Keratinocyte (primary cell): Measurements from ENCODE around the gene SHROOM3. TPM values are rescaled to one million over a fixed set of nuclear protein-coding genes. Genes with fewer than 3 reads are reported as not detected.

Experiments used
- DNase-seq: peaks from one replicate; pipeline ENCODE4 v3.0.0-alpha.2; 2011; ENCODE audit warnings: low read depth, missing footprints, low spot score
- FAIRE-seq: peaks from 2 replicates; lab custom pipeline; 2011; peaks lifted over from hg19 to GRCh38; lab: Jason Lieb, UNC
- H2AFZ ChIP-seq: 2 replicates; pipeline ENCODE4 v1.6.0; 2012; ENCODE audit warnings: low read length, control low read depth, inconsistent platforms; ENCODE audit not compliant: control insufficient read depth
- H3K27ac ChIP-seq: 2 replicates; pipeline ENCODE4 v1.5.1; 2011; ENCODE audit warnings: low read length; ENCODE audit not compliant: control insufficient read depth, insufficient read depth
- H3K27me3 ChIP-seq: 3 replicates; pipeline ENCODE4 v1.6.0; 2011; ENCODE audit warnings: low read length; ENCODE audit not compliant: control insufficient read depth, insufficient read depth; ENCODE audit errors: extremely low read depth
- H3K36me3 ChIP-seq, 2 experiments: 2 replicates in 1 of 2; 3 replicates in 1 of 2; pipeline ENCODE4 v1.5.1; 2011; ENCODE audit warnings: low read length in 2 of 2, mild to moderate bottlenecking in 1 of 2; ENCODE audit not compliant: control insufficient read depth in 2 of 2, insufficient read depth in 2 of 2; ENCODE audit errors: extremely low read depth in 1 of 2
- H3K4me1 ChIP-seq: 3 replicates; pipeline ENCODE4 v1.5.1; 2011; ENCODE audit warnings: low read length; ENCODE audit not compliant: control insufficient read depth, insufficient read depth; ENCODE audit errors: extremely low read depth
- H3K4me2 ChIP-seq: 3 replicates; pipeline ENCODE4 v1.6.0; 2011; ENCODE audit warnings: low read depth, low read length; ENCODE audit not compliant: control insufficient read depth, insufficient read depth; ENCODE audit errors: extremely low read depth
- H3K4me3 ChIP-seq, 3 experiments: fragments of 200-600 bp in 1 of 3; sonication (generic) in 1 of 3; 2 replicates in 2 of 3; 3 replicates in 1 of 3; pipeline ENCODE4 v1.5.1; 2011 to 2016; ENCODE audit warnings: low read length in 3 of 3, mild to moderate bottlenecking in 3 of 3, control low read depth in 2 of 3, inconsistent platforms in 1 of 3, low read depth in 1 of 3, mixed read lengths in 1 of 3, mixed run types in 1 of 3, moderate library complexity in 1 of 3; ENCODE audit not compliant: control insufficient read depth in 2 of 3, insufficient read depth in 2 of 3; ENCODE audit errors: extremely low read depth in 1 of 3
- H3K79me2 ChIP-seq: 2 replicates; pipeline ENCODE4 v1.6.0; 2012; ENCODE audit warnings: low read length; ENCODE audit not compliant: control insufficient read depth, insufficient read depth
- H3K9ac ChIP-seq: 3 replicates; pipeline ENCODE4 v1.6.0; 2011; ENCODE audit warnings: low read length; ENCODE audit not compliant: control insufficient read depth, insufficient read depth; ENCODE audit errors: extremely low read depth
- H3K9me1 ChIP-seq: 3 replicates; pipeline ENCODE4 v1.6.0; 2011; ENCODE audit warnings: low read length; ENCODE audit not compliant: control insufficient read depth, insufficient read depth; ENCODE audit errors: extremely low read depth
- H3K9me3 ChIP-seq: 2 replicates; pipeline ENCODE4 v1.5.1; 2012; ENCODE audit warnings: low read depth, low read length; ENCODE audit not compliant: control insufficient read depth
- H4K20me1 ChIP-seq: 3 replicates; pipeline ENCODE4 v1.6.0; 2011; ENCODE audit warnings: low read length; ENCODE audit not compliant: control insufficient read depth, insufficient read depth; ENCODE audit errors: extremely low read depth
- CTCF ChIP-seq, 3 experiments: IDR thresholded peaks in 1 of 3; conservative IDR thresholded peaks in 1 of 3; optimal IDR thresholded peaks in 1 of 3; 2 replicates in 2 of 3; 3 replicates in 1 of 3; pipeline versions ENCODE3 to v1.5.1; 2011; ENCODE audit warnings: low read length in 3 of 3, mild to moderate bottlenecking in 3 of 3, moderate library complexity in 2 of 3, control low read depth in 1 of 3, inconsistent platforms in 1 of 3; ENCODE audit not compliant: insufficient read depth in 2 of 3; ENCODE audit errors: extremely low read depth in 1 of 3
- EZH2 ChIP-seq: IDR thresholded peaks from one replicate; pipeline ENCODE4 v1.6.1; 2012; ENCODE audit warnings: inconsistent platforms, mild to moderate bottlenecking, low read length, moderate library complexity
- dilution Hi-C: fragments of 300-500 bp; cut with MboI; formaldehyde crosslinking; loops from one replicate; pipeline ENCODE4 v1.7.0; 2020; ENCODE audit warnings: low sequenced_read_pairs; ENCODE audit not compliant: extremely low pct_ligation_motif_present
- polyA plus RNA-seq, 5 experiments: library from polyadenylated mRNA; depleted of rRNA in 3 of 5; stranded (reverse) in 3 of 5; stranded (forward) in 1 of 5; unstranded in 1 of 5; fragments of >200 nt; gene quantifications; 1 replicate in 1 of 5; 2 replicates in 3 of 5; 3 replicates in 1 of 5; pipeline versions ENCODE4 v1.2.1 to v1.2.3, GENCODE V29; 2011 to 2012; ENCODE audit warnings: missing spikeins in 2 of 5, low read depth in 1 of 5, low replicate concordance in 1 of 5

Gene SHROOM3
- polyA plus RNA-seq, 1 donor (not counting 4 experiments of a cell fraction or from before 2014, with no cell fraction given): 4.9 TPM

DNA sequence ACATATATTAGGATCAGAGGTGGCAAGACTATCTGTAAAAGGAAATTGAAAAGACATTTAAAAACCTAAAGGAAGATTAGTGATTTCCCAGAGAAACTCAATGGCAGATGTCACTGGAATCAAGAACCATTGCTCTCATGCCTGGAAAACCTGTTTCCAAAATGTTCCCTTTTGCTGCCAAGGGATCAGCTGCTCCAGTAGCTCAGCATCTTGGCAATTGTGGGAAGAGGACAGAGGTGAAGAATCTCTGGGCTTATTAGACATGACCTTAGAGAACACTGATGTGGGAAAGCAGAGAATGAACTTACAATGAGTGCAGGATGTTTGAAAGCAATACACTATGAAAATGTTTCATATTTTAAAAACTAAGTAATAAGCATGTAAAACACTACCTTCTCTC lies 98.3 kb downstream of the SHROOM3 start:
- H3K9me1 ChIP-seq: no peaks in the 10 kb centered on the region
- TF ChIP-seq EZH2 (no peak), CTCF (optimal IDR thresholded peaks at IDR 0.05 in 1 of 3, IDR thresholded peaks at IDR 0.05 in 1 of 3, conservative IDR thresholded peaks at IDR 0.05 in 1 of 3; ENCODE audit: extremely low read depth in 1 of 3, insufficient read depth in 2 of 3, low read length in 3 of 3) (no peak)

GRCh38 chr4:76535603-76536372 lies 100.8 kb downstream of the SHROOM3 start:
- Histone ChIP-seq H3K9me1 (no peaks in the 10 kb centered on the region), H3K27me3 (no peaks in the 10 kb centered on the region), H3K27ac (no peak overlapping the region), H3K9me3 (no peaks in the 10 kb centered on the region), H2AFZ (no peak overlapping the region), H3K4me3 (no peak overlapping the region), H4K20me1 (no peaks in the 10 kb centered on the region), H3K4me1 (no peaks in the 10 kb centered on the region), H3K9ac (no peak overlapping the region), H3K79me2 (no peaks in the 10 kb centered on the region), H3K36me3 (no peaks in the 10 kb centered on the region), H3K4me2 (no peak overlapping the region)
- FAIRE-seq: no peak
- TF ChIP-seq EZH2: no peak
- no peak for TF ChIP-seq CTCF (optimal IDR thresholded peaks at IDR 0.05 in 1 of 3, IDR thresholded peaks at IDR 0.05 in 1 of 3, conservative IDR thresholded peaks at IDR 0.05 in 1 of 3; ENCODE audit: extremely low read depth in 1 of 3, insufficient read depth in 2 of 3, low read length in 3 of 3)
- no peak for DNase-seq
- dilution Hi-C loops: no loop called here

More for the DNA sequence above, 98.3 kb downstream of the SHROOM3 start:
- dilution Hi-C loops: no loop called here
- Histone ChIP-seq H2AFZ (no peak overlapping the region), H3K4me3 (no peak overlapping the region), H3K36me3 (no peaks in the 10 kb centered on the region), H3K79me2 (no peaks in the 10 kb centered on the region), H3K9ac (no peak overlapping the region), H3K4me2 (no peak overlapping the region), H4K20me1 (no peaks in the 10 kb centered on the region), H3K4me1 (no peaks in the 10 kb centered on the region), H3K27me3 (no peaks in the 10 kb centered on the region), H3K27ac (no peak overlapping the region), H3K9me3 (no peaks in the 10 kb centered on the region)
- DNase-seq (no peak), FAIRE-seq (no peak)
